Measurements from ENCODE around the gene HMGCR.

- no peak for TF ChIP-seq CTCF (IDR thresholded peaks at IDR 0.05; ENCODE audit: control extremely low read depth in 1 of 3, insufficient read depth in 1 of 3, low read depth in 1 of 3, low read length in 3 of 3)
- no peak for TF ChIP-seq EZH2 (IDR thresholded peaks at IDR 0.05; ENCODE audit: low read depth, low read length, severe bottlenecking)
- no peak for TF ChIP-seq GTF2F1 (IDR thresholded peaks at IDR 0.05; ENCODE audit: borderline replicate concordance, low read depth, low read length)
- no peak for TF ChIP-seq RAD21 (IDR thresholded peaks at IDR 0.05 in 1 of 2, conservative IDR thresholded peaks at IDR 0.05 in 1 of 2; ENCODE audit: low read depth in 2 of 2, low read length in 2 of 2)
- no peak for TF ChIP-seq EP300 (IDR thresholded peaks at IDR 0.05; ENCODE audit: borderline replicate concordance in 1 of 2, low read depth in 2 of 2, low read length in 2 of 2)
- TF ChIP-seq PHF8 (conservative IDR thresholded peaks at IDR 0.05; ENCODE audit: low read depth, low read length): no peak
- no peak for TF ChIP-seq FOSL1 (IDR thresholded peaks at IDR 0.05; ENCODE audit: insufficient read depth, low read depth, low read length)
- TF ChIP-seq POLR2A (IDR thresholded peaks at IDR 0.05; ENCODE audit: control extremely low read depth in 1 of 2, low read depth in 2 of 2, low read length in 2 of 2): no peak
- TF ChIP-seq POLR2AphosphoS5 (IDR thresholded peaks at IDR 0.05; ENCODE audit: low read depth, low read length): no peak
- TF ChIP-seq CBX5 (IDR thresholded peaks at IDR 0.05; ENCODE audit: low read depth, low read length): no peak
- TF ChIP-seq SP1 (IDR thresholded peaks at IDR 0.05; ENCODE audit: low read depth, low read length): no peak
- no peak for TF ChIP-seq TBP (IDR thresholded peaks at IDR 0.05; ENCODE audit: low read depth, low read length)
Measured at GRCh38 chr5:75340714-75341478, 3.9 kb downstream of the HMGCR start.
